Pancreas (tissue), 10 donors: ENCODE results near the gene URB2. TPM values are rescaled to one million over a fixed set of nuclear protein-coding genes. Genes with fewer than 3 reads are reported as not detected.

ENCODE experiments used
- ATAC-seq, 4 donors: fragments of 200-7000 bp; cut with Tn5 transposase; one replicate each; pipeline versions ENCODE4 v1.8.0 to v1.9.1; 2020; ENCODE audit warnings: mild to moderate bottlenecking in 4 of 4, moderate library complexity in 4 of 4
- DNase-seq, 6 donors: peaks; one replicate each; pipeline ENCODE4 v3.0.0-alpha.2; 2020
- FAIRE-seq: peaks from 2 replicates; lab custom pipeline; 2012; peaks lifted over from hg19 to GRCh38; lab: Jason Lieb, UNC
- H3K27ac ChIP-seq, 4 donors: fragments of 200-600 bp; sonication (generic); 1 replicate in 3 of 4; 2 replicates in 1 of 4; pipeline versions ENCODE4 v1.5.0 to v1.8.0; 2020
- H3K27me3 ChIP-seq, 4 donors: fragments of 200-600 bp; one replicate each; pipeline ENCODE4 v1.8.0; 2021
- H3K36me3 ChIP-seq, 3 donors: fragments of 200-600 bp; sonication (generic) in 1 of 3; one replicate each; pipeline versions ENCODE4 v1.5.0 to v1.8.0; 2020 to 2021
- H3K4me1 ChIP-seq, 3 donors: fragments of 200-600 bp; one replicate each; pipeline ENCODE4 v1.8.0; 2021
- H3K4me3 ChIP-seq, 4 donors: fragments of 200-600 bp; sonication (generic) in 2 of 4; one replicate each; pipeline versions ENCODE4 v1.5.0 to v1.8.0; 2020 to 2021
- H3K9me3 ChIP-seq, 4 donors: fragments of 200-600 bp; one replicate each; pipeline ENCODE4 v1.8.0; 2021
- CTCF ChIP-seq, 4 donors: fragments of 200-600 bp; sonication (generic) in 3 of 4; IDR thresholded peaks; one replicate each; pipeline versions ENCODE4 v1.5.0 to v1.8.0; 2021; ENCODE audit warnings: antibody characterized with exemption in 4 of 4
- WGBS, 2 donors: extraction: QIAGEN DNeasy Blood & Tissue Kit; methylation state at CpG; one replicate each; pipeline ENCODE4 v1.1.7; 2013; 5-methylcytosine and 5-hydroxymethylcytosine counted together
- intact Hi-C, 3 donors: fragments of 100-400 bp; cut with DNase I; formaldehyde crosslinking; loops; one replicate each; pipeline versions ENCODE4 v1.11.1 to v1.14.2; 2022
- polyA plus RNA-seq, 2 donors: library from polyadenylated mRNA; stranded (reverse); fragments of 200-250 nt; gene quantifications; one replicate each; pipeline ENCODE4 v1.2.3, GENCODE V29; 2013
- total RNA-seq, 6 donors: library from RNA; stranded (reverse); fragmentation: NEBNext Ultra II Directional in 4 of 6; extraction: Animal tissue kit (Norgen Biotek cat#: 25700) in 4 of 6; gene quantifications; one replicate each; pipeline versions ENCODE4 v1.2.1 to v1.2.4, GENCODE V29; 2021 to 2023
- donor health status: healthy with polysubstance abuse.
- donor health status: DM: no; HTN: no; CAD: no; lungs with moderate emphysema.
- donor health status: DM: no; HTN: no; CAD: no.
- donor health status: control.
- donor health status: control.
- donor health status: Bipolar disorder and iron deficiency.
- donor health status: DM: yes; HTN: yes; CAD: no.
- donor health status: DM: no; HTN: no; CAD: no.
- donor health status: DM: no; HTN: no; CAD: no.
- donor health status: DM: yes; HTN: yes; CAD: no.

The URB2 gene
- total and polyA plus RNA-seq, 8 donors, result 2.0 to 4.7 (median 3.0) TPM

DNA sequence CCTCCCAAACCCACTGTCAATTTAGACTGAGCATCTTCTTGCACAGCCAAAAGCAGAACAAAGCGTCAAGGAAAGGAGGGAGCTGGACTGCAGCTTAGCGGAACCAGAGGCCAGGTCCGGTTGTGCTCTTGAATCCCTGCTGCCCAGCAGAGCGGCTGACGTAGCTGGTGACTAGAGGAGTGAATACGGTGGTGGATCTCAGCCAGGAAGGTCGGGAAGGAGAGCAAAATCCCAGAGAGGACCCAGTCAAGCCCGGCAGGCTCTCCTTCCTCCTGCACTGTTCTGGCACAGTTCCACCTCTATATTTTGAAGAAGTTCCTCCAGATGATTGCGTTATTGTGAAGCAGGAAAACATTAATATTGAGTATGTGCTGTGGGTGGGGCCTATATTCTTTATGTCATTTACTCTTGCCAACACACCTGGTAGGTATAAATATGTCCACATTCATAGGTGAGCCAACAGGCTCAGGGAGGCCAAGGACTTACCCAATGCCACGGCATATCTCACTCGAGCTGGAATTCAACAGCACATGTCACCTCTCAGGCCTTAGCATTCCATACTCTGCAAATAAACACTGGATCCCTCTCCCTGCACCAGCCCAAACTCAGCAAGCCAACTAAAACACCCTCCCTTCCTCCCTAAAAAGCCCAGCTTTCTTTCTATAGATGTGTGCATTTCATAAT lies 43.9 kb upstream of the URB2 start:
- 20 to 24% methylated on average over 11 of the region's 11 CpGs for WGBS, 2 donors
- Histone ChIP-seq H3K36me3 (no peaks in the 10 kb centered on the region), H3K27ac (peak overlapping the region in 2 of 4 donors; percentile 9 to 28), H3K9me3 (no peaks in the 10 kb centered on the region), H3K4me1 (peaks cover 0 to 16% (median 3%) of the 10 kb centered on the region in 3 donors), H3K27me3 (no peaks in the 10 kb centered on the region), H3K4me3 (peak overlapping the region in 1 of 4 donors; percentile 10)
- peak; percentile 87 to 92 (median 90) for ATAC-seq
- intact Hi-C loops, result no loop called here
- no peak for FAIRE-seq
- no peak for TF ChIP-seq CTCF (IDR thresholded peaks at IDR 0.05)
- DNase-seq, result peak in 5 of 6 donors; percentile 9 to 59 (median 48)

GRCh38 chr1:229582715-229583114 lies 43.3 kb upstream of the URB2 start:
- no peak overlapping the region for H3K4me3 ChIP-seq
- peaks cover 0 to 16% (median 3%) of the 10 kb centered on the region in 3 donors for H3K4me1 ChIP-seq
- no peaks in the 10 kb centered on the region for H3K9me3 ChIP-seq
- no peak for ATAC-seq
- intact Hi-C loops, result no loop called here
- H3K36me3 ChIP-seq, result no peaks in the 10 kb centered on the region
- FAIRE-seq, result no peak
- no peak for DNase-seq
- H3K27ac ChIP-seq, result peak overlapping the region in 1 of 4 donors; percentile 9
- 93 to 97% methylated on average over 4 of the region's 4 CpGs for WGBS, 2 donors
- no peak for TF ChIP-seq CTCF (IDR thresholded peaks at IDR 0.05)
- H3K27me3 ChIP-seq, result no peaks in the 10 kb centered on the region

DNA sequence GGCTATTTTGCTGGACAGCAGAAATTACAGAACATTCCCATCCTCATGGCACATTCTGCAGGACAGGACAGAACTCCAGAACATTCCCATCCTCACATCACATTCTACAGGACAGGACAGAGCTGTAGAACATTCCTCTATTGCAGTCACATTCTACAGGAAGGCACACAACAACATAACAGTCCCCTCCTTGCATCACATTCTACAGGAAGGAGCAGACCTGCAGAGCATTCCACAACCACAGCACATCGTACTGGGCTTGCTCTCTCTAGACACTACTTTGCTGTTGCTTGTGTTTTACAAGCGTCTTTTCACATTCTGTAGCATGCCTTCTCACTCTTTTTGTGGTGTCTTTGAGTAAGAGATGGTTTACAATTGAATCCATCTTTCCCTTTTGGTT lies 40.7 kb upstream of the URB2 start:
- TF ChIP-seq CTCF (IDR thresholded peaks at IDR 0.05), result no peak
- intact Hi-C loops, result no loop called here
- FAIRE-seq (no peak), ATAC-seq (no peak), DNase-seq (no peak)
- H3K9me3 ChIP-seq, result no peaks in the 10 kb centered on the region
- H3K27me3 ChIP-seq, result no peaks in the 10 kb centered on the region
- no peak overlapping the region for H3K27ac ChIP-seq
- 86 to 90% methylated on average over 2 of the region's 2 CpGs for WGBS, 2 donors
- H3K4me1 ChIP-seq, result peaks cover 0 to 12% (median 3%) of the 10 kb centered on the region in 3 donors
- H3K36me3 ChIP-seq, result no peaks in the 10 kb centered on the region
- no peak overlapping the region for H3K4me3 ChIP-seq

DNA sequence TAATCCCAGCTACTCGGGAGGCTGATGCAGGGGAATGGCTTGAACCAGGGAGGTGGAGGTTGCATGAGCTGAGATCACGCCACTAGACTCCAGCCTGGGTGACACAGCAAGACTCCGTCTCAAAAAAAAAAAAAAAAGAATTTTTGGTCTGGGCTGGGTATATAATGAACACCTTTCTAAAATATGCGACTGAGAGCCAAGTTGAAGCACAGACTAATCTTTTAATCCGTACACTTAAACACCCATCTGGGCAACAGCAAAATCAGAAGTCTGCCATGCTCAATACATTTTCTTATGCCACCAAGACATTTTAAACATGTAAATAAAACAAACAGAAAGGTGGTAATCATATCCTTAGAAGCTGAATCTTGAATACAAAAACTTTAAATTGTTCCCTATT lies 35.9 kb upstream of the URB2 start:
- no peak for FAIRE-seq

More for the DNA sequence above, 35.9 kb upstream of the URB2 start:
- intact Hi-C loops, result no loop called here
- H3K27ac ChIP-seq, result no peak overlapping the region
- peaks cover 0 to 18% (median 6%) of the 10 kb centered on the region in 3 donors for H3K36me3 ChIP-seq
- no peak for DNase-seq
- H3K4me1 ChIP-seq, result no peaks in the 10 kb centered on the region
- H3K27me3 ChIP-seq, result no peaks in the 10 kb centered on the region
- no peaks in the 10 kb centered on the region for H3K9me3 ChIP-seq
- 96 to 97% methylated on average over 5 of the region's 5 CpGs for WGBS, 2 donors
- ATAC-seq, result no peak
- no peak overlapping the region for H3K4me3 ChIP-seq
- TF ChIP-seq CTCF (IDR thresholded peaks at IDR 0.05), result no peak
